ENCODE data around the gene PLRG1.

PLRG1 gene

GRCh38 chr4:154487145-154487544, 63.1 kb downstream of the PLRG1 start:
- Histone ChIP-seq H3K9ac (ENCODE audit: low read depth, low read length, poor library complexity, severe bottlenecking) (no peak overlapping the region), H3K36me3 (ENCODE audit: insufficient read depth, low read length) (no peaks in the 10 kb centered on the region), H2AFZ (ENCODE audit: low read length) (no peak overlapping the region), H3K27me3 (ENCODE audit: insufficient read depth, low read length, poor library complexity, severe bottlenecking) (no peaks in the 10 kb centered on the region), H3K9me3 (ENCODE audit: insufficient read depth, low read depth, low read length) (no peaks in the 10 kb centered on the region), H3K4me1 (ENCODE audit: insufficient read depth, low read length, poor library complexity, severe bottlenecking) (peaks cover 4% of the 10 kb centered on the region), H3F3A (ENCODE audit: low read depth) (no peaks in the 10 kb centered on the region), H3K4me3 (ENCODE audit: low read length, poor library complexity, severe bottlenecking) (no peak overlapping the region), H3K79me2 (ENCODE audit: insufficient read depth, low read length) (no peaks in the 10 kb centered on the region), H4K20me1 (ENCODE audit: insufficient read depth, low read length, poor library complexity, severe bottlenecking) (no peaks in the 10 kb centered on the region), H3K9me2 (replicated peaks; ENCODE audit: low read depth, low read length) (no peaks in the 10 kb centered on the region), H3K4me2 (ENCODE audit: low read depth, low read length, poor library complexity, severe bottlenecking) (no peak overlapping the region)
- TF ChIP-seq EZH2phosphoT487 (IDR thresholded peaks at IDR 0.05; ENCODE audit: borderline replicate concordance) (no peak), CTCF (conservative IDR thresholded peaks at IDR 0.05; ENCODE audit: low read length) (no peak)

- H3K9me2 ChIP-seq (replicated peaks; ENCODE audit: low read depth, low read length), result no peaks in the 10 kb centered on the region
- peaks cover 4% of the 10 kb centered on the region for H3K4me1 ChIP-seq (ENCODE audit: insufficient read depth, low read length, poor library complexity, severe bottlenecking)
- H3K36me3 ChIP-seq (ENCODE audit: insufficient read depth, low read length), result no peaks in the 10 kb centered on the region
- no peaks in the 10 kb centered on the region for H3K27me3 ChIP-seq (ENCODE audit: insufficient read depth, low read length, poor library complexity, severe bottlenecking)
- no peak overlapping the region for H3K4me3 ChIP-seq (ENCODE audit: low read length, poor library complexity, severe bottlenecking)
- no peaks in the 10 kb centered on the region for H4K20me1 ChIP-seq (ENCODE audit: insufficient read depth, low read length, poor library complexity, severe bottlenecking)
- TF ChIP-seq EZH2phosphoT487 (IDR thresholded peaks at IDR 0.05; ENCODE audit: borderline replicate concordance), result no peak
- TF ChIP-seq CTCF (conservative IDR thresholded peaks at IDR 0.05; ENCODE audit: low read length), result no peak
- no peak overlapping the region for H3K4me2 ChIP-seq (ENCODE audit: low read depth, low read length, poor library complexity, severe bottlenecking)
- no peaks in the 10 kb centered on the region for H3K79me2 ChIP-seq (ENCODE audit: insufficient read depth, low read length)
- no peak overlapping the region for H3K9ac ChIP-seq (ENCODE audit: low read depth, low read length, poor library complexity, severe bottlenecking)
- H3F3A ChIP-seq (ENCODE audit: low read depth), result no peaks in the 10 kb centered on the region
- H3K9me3 ChIP-seq (ENCODE audit: insufficient read depth, low read depth, low read length), result no peaks in the 10 kb centered on the region
- no peak overlapping the region for H2AFZ ChIP-seq (ENCODE audit: low read length)
These were observed 65.0 kb downstream of the PLRG1 start for GRCh38 chr4:154485127-154485773.
